ENCODE measurements around the gene CACNA2D4.
"Not testable (repeated sequence)": the region's sequence is repeated elsewhere in the genome, so short reads cannot be mapped to it uniquely, and the experiment has no call there.

Gene CACNA2D4

GRCh38 chr12:1829306-1829900 lies 89.0 kb downstream of the CACNA2D4 start:
- DNase-seq = no peak

DNA sequence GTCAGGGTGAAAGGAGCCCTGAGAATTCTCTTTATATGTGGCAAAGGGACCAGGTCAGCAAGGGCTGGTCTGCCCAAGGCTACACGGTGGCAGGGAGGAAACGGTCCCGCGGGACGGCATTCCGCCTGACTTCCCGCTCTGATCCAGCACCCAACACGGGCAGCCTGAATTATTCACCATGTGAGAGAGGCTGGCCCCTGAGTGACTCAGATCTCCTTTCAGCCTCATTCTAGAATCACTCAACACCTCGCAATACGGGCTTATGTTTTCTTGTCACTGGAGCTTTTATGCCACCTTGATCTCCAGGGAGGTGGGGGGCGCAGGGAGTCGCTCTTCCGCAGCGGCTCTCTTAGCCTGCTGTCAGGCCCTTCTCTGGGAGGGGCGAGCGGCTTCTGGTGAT lies 89.6 kb downstream of the CACNA2D4 start:
- DNase-seq = no peak

DNA sequence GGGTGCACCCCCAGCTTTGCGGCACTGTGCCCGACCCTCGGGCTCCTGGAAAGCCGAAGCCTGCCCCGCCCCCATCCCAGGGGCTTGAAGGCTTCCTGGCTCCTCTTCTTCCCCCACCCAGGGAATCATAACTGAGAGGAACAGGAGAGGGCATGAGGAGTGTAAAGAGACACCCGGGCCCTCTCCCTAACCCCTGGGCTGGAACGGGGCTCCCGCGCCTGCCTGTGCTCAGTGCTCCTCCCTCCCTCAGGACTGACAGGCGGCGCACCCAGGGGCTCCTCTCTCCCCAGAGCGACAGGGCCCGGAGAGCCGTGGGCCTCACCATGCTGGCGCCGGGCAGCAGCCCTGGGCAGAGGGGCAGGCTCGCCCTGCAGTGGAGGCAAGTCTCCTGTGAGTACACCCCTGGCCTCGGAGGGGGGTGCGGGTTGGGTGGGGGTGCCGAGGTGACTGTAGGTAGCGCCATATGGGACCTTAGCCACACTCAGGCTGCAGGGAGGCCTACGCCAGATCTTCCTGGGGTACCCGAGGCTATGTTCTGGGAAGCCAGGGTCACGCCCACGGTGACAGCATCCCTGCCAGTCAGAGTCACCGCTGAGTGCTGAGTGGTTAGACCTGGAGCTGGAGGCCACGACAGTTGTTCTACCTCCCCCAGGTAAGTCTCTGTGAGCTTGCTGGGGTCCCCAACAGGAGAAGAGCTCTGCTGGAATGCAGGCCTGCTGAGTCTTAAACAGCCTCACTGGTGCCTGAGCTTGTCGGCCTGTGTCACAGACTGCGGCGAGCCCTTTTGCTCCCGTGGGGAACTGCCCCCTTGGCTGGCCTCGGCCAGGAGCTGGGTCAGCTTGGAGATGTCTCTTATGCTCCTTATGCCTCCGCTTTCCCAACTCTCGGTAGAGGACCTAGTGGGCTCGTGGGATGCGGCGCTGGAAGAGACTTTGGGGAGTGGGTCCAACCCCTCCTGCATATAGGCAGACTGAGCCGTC lies 90.3 kb downstream of the CACNA2D4 start:
- DNase-seq = no peak

DNA sequence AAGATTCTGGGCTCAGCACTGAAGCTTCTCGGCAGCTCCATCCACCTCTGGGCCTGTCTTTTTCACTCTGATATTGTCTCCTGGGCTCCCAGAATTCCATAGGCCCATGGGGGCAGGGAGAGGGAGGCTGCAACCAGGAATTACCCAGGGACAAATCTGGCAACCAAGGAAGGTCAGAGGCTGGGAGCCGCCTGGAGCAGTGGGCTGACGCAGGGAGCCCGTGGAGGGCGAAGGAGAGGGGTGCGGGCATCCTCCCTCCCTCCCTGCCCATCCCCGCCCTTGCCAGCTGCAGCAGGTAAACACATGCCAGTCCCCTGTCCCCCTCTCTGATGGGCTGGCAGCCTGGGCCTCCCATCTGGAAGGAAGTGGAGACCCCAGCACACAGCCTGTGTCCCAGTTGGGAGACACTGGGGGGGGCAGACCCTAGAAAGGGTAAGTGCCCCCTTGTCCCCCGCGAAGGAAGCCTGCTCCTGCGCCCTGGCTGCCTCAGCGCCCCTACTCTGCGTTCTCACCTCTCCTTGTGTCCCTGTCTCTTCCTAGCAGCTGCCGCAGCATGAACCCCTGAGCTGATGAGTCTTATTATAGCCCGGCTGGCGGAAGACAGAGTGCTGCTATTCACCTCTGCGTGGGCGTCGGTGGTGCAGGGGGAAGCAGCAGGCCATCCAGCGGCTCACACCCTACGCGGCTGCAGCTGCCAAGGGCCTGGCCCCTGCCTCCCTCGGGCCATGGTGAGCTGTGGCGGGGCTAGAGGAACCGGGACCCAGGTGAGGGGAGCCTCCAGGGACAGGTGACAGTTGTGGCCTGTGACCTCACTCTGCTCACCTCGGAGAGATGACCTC lies 91.4 kb downstream of the CACNA2D4 start:
- no peak for DNase-seq

DNA sequence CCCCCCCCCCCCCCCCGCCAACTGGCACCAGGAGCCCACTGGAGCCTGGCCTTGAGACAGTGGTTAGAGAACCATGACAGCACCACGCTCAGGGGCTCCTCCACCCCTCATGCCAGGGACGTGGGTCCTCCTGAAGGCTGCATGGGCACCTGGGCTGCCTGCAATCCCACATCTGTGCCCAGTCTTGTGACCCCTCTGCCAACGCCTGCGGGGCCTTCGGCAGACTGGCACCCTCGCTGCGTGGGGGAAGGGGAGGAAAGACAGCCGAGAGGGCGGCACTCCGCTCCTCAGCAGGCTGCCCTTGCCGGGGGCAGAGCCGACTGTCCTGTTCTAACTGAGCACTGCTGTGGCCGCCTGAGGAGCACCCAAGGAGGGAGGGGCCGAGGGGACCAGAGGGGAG lies 92.1 kb downstream of the CACNA2D4 start:
- no peak for DNase-seq

DNA sequence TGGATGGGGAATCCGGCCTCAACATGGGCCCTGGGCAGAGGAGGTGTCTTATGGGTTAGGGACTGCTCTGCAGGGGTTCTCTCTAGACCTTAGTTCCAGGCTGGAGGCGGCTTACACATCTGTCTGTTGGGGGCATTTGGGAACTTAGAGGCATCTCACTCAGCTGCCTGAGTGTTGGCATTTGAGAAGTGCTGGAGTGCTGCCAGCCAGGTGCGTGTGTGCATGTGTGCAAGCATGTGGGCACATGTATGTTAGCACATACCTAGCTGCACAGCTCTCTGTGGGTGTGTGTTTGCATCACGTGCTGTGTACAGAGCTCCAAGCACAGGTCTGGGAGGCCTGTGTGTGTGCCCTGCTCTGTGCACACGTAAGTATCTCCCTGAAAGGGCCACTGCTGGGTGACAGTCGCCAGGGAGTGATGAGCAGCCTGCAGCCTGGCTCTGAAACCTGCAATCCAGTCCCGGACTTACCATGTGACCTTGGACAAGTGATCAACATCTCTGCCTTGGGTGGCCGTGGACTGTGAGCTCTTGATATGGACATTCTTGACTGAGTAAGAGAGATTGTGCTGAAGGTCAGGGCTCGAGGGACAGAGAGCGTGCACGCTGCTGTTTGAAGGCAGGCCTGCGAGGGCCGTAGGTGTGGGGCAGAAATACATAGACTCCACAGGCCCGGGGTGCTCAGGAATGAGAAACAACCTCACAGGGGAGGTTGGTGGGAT lies 92.9 kb downstream of the CACNA2D4 start:
- DNase-seq = no peak

- no peak for DNase-seq
These were observed 95.2 kb downstream of the CACNA2D4 start for GRCh38 chr12:1823237-1823636.

GRCh38 chr12:1822699-1823098 lies 95.8 kb downstream of the CACNA2D4 start:
- DNase-seq = no peak

DNA sequence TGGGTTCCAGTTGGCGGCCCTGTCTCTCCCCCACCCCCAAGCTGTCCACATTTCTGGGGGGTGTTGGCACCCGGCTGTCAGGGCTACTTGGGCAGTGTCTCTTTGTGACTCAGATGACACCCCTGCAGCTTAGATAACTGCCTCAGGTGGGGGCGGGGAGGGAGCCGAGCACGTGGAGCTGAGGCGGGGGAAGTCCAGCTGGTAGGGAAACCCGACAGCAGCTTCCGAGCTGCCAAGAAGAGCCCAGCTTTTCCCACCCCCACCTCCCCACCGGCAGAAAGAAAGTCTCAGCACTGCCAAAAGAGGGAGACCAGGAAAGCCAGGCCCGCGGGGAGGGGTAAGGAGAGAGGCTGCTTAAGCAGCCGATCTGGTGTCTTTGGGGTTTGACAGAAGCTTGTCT lies 96.6 kb downstream of the CACNA2D4 start:
- DNase-seq = no peak

GRCh38 chr12:1820896-1821291 lies 97.6 kb downstream of the CACNA2D4 start:
- DNase-seq = no peak

DNA sequence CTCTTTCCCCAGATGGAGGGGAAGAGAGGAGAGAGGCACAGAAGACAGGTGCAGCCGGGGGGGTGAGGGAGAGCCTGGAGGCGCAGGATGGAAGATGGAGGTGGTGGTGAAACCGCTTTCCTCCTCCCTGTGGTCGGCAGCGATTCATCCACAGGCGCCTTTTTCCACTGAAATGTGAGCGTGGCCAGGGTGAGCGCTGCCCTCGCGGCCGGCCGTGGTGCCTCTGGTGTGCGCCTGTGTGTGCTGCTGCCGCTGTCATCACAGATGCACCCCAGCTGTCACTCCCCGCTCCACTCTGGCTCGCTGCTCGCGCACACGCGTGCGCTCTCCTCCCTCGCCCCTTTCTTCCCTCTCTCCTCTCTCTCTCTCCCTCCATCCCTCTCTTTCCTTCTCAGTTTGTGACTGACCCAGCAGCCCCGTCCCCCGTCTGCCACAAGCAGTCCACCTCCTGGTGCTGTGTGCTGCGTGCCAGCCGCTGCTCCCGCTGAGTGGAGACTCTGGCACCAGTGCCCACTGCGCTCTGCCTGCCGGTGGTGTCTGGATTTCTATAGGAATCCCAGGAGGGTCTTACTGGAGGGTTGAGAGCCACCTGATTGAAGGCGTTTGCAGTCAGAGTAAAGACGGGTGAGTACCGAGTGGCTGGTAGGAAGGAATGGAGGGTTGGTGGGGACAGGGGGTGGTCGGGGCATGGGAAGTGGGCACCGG lies 98.1 kb downstream of the CACNA2D4 start, which contains the start of gene LRTM2:
TSS of gene LRTM2 (plus strand) at position 375 of the 705 bp plus-strand sequence. CDS start 7,584 bp downstream, outside the sequence.
- no peak for DNase-seq

DNA sequence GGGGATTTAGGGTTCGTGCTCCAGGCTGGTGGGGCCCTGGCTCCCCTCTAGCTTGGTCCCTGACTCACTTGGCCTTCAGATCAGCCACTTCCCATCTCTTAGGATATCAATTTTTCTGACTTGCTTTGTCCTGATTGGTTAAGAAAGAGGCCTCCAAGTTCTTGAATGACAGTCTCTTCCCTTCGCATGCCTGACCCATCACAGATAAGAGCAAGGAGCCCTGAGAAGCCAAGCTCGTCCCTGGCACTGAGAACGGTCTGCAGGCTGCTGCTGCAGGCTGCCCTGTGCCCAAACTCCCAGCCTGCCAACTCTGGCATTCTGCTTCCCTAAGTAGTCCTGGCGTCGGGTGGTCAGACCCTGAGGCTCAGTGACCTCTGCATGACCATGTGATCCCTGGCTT lies 98.9 kb downstream of the CACNA2D4 start:
- no peak for DNase-seq

DNA sequence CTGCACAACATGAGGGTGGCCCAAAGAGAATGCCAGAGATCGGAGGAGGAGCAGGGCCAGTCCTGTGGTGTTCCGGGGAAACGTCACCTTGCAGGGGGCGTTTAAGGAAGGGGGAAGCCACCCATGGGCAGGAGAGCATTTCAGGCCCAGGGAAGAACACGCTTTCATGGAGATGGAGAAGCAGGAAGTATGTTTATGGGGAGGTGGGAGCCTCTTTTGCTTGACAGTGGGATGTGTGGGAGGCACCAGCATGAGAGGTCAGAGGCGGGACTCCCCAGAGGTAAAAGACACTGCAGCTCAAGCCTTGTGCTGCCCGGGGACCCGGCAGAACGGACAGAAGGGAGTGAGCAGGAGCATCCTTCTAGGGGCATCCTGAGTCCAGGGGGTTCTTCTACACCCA lies 99.4 kb downstream of the CACNA2D4 start:
- DNase-seq = no peak

DNA sequence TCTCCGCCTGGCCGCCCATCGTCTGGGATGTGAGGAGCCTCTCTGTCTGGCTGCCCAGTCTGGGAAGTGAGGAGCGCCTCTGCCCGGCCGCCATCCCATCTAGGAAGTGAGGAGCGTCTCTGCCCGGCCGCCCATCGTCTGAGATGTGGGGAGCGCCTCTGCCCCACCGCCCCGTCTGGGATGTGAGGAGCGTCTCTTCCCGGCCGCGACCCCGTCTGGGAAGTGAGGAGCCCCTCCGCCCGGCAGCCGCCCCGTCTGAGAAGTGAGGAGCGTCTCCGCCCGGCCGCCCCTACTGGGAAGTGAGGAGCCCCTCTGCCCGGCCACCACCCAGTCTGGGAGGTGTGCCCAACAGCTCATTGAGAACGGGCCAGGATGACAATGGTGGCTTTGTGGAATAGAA lies 100.5 kb downstream of the CACNA2D4 start:
- DNase-seq = not testable (repeated sequence)

- no peak for DNase-seq
These were observed 101.6 kb downstream of the CACNA2D4 start for GRCh38 chr12:1816730-1817348.

DNA sequence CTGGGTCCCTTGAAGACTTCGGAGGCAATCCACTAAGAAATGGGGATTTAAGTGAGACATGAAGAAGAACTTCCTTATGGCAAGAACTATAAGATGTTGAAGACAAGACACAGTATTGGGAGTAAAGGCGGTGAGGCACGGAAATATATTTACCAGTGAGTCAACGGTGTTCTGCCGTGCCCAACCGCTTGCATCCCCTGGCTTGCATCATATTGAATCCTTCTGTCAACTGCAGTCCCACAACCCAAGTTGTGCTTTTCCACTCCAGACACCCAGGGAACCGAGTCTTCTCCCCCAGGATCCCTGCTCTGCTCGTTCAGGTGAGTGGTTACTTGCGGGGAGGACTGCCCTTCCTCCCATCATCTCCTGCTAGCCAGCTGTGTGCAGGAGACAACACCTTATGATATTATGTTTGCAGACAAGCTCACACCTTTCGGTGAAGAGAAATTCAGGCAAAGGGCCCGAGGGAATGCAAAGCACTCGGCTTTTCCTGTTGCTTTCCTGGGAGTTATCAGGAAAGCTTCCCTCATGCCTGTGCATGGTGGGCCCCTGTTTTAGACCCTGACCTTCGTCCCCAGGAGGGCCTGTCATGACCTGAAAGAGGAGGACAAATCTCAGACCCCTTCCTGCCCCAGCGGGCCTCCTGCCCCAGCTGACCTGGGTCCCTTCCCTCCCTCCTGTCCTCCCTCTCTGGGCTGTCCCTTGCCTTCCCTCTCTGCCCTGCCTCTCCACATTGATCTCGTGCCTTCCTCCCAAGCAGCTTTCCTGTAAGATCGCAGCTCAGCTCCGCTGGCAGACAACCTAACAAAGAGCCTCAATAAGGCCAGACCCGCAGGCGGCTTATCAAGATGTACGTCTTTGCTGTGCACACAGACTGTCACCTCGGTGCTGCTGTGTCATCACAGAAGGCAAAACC lies 102.4 kb downstream of the CACNA2D4 start:
- no peak for DNase-seq

DNA sequence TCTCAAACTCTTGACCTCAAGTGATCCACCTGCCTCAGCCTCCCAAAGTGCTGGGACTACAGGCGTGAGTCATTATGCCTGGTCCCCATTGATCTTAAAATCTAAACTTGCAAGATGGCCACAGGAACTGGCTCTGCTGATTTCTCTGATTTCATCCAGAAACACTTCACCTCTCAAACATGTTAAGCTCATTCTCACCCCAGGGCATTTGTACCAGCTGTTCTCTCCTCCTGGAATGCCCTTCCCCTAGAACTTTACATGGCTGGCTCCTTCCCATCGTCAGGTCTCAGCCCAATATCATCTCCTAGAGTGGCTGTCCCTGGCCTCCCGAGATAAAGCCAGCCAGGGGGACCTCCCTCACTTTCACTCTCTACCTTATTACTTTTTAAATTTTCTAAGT lies 103.3 kb downstream of the CACNA2D4 start:
- DNase-seq = no peak

DNA sequence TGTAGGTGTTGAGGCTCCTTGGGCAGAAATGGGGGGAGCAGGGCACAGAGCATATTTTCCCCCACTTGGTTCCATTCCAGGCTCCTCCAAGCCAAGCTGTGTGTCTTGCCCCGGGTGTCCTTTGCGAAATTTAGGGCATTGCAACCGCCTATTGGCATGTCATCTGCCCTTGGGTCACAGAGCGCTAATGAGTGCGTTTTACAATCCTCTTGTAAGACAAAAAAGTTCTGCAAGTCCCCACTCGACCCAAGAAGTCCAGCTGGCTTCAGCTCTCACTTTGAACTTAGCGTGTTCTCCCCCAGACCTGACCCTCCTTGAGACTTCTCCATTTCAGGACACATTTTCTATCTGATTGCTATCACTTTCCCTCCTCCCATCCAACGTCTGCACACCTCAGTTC lies 104.2 kb downstream of the CACNA2D4 start:
- DNase-seq = no peak

DNA sequence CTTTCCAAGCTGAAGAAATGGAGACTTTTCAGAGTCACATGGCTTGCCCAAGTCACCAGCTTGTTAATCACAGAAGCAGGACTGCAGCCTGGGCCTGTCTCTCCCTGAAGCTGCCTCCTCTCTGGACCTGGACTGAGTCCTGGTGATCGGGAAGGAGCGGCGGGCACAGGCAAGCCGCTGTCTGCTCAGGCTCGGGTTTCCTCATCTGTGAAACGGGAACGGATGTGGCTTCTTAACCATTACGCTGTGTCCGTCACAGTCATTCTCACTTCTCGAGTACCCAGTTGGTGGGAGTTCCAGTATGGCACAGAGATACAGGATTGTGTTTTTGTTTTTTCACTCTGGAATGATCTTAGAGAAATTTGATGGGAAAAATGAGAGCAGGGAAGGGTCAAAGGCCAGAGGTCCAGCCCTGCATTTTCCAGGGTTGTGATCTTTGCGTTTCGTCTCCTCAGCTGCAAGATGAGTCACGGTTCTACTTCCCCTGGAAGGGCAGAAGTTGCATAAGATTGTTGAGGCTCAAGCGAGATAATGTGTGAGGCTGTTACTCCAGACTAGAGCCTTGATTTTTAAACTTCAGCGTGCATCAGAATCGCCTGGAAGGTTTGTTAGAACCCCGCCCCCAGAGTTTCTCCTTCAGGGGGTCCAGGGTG lies 105.7 kb downstream of the CACNA2D4 start:
- DNase-seq = no peak

GRCh38 chr12:1811948-1812291 lies 106.5 kb downstream of the CACNA2D4 start:
- no peak for DNase-seq
